DOHH2 (cell line): ENCODE results near the gene AMOT.

ENCODE experiments used
- H3F3A ChIP-seq: fragments of 200-600 bp; sonication (generic), shearing (Covaris generic); 2 replicates; pipeline ENCODE4 v1.6.0; 2016; ENCODE audit warnings: antibody characterized with exemption, mild to moderate bottlenecking; ENCODE audit not compliant: control insufficient read depth, insufficient read depth
- H3K27ac ChIP-seq: fragments of 200-600 bp; sonication (generic); 2 replicates; pipeline ENCODE4 v1.5.1; 2014; ENCODE audit warnings: low read depth, mild to moderate bottlenecking, low read length, moderate library complexity
- H3K27me3 ChIP-seq: fragments of 200-600 bp; sonication (generic); 2 replicates; pipeline ENCODE4 v1.6.1; 2014; ENCODE audit warnings: mild to moderate bottlenecking, low read length, mixed read lengths; ENCODE audit not compliant: control insufficient read depth
- H3K36me3 ChIP-seq: fragments of 200-600 bp; sonication (generic); 2 replicates; pipeline ENCODE4 v1.6.1; 2014; ENCODE audit warnings: mild to moderate bottlenecking, low read length, moderate library complexity, mixed read lengths; ENCODE audit not compliant: control insufficient read depth
- H3K4me1 ChIP-seq: fragments of 200-600 bp; sonication (generic); 2 replicates; pipeline ENCODE4 v1.6.1; 2014; ENCODE audit warnings: mild to moderate bottlenecking, low read length, mixed read lengths; ENCODE audit not compliant: control insufficient read depth
- H3K4me2 ChIP-seq: fragments of 200-600 bp; sonication (generic); 2 replicates; pipeline ENCODE4 v1.6.0; 2014; ENCODE audit warnings: mild to moderate bottlenecking, low read length, moderate library complexity
- H3K4me3 ChIP-seq: fragments of 200-600 bp; sonication (generic); 2 replicates; pipeline ENCODE4 v1.5.1; 2014; ENCODE audit warnings: mild to moderate bottlenecking, low read length, mixed read lengths
- H3K79me2 ChIP-seq: fragments of 200-600 bp; sonication (generic); 2 replicates; pipeline ENCODE4 v1.6.1; 2014; ENCODE audit warnings: mild to moderate bottlenecking, low read length, mixed read lengths; ENCODE audit not compliant: control insufficient read depth
- H3K9me2 ChIP-seq: fragments of 200-600 bp; sonication (generic); replicated peaks from 2 replicates; pipeline ENCODE4 v1.6.1; 2014; ENCODE audit warnings: mild to moderate bottlenecking, low read length, mixed read lengths; ENCODE audit not compliant: control insufficient read depth
- H3K9me3 ChIP-seq: fragments of 200-600 bp; sonication (generic); 2 replicates; pipeline ENCODE4 v1.6.1; 2014; ENCODE audit warnings: antibody characterized with exemption, low read length, mixed read lengths; ENCODE audit not compliant: control insufficient read depth, insufficient read depth
- H4K20me1 ChIP-seq: fragments of 200-600 bp; sonication (generic); 2 replicates; pipeline ENCODE4 v1.6.0; 2014; ENCODE audit warnings: low read depth, mild to moderate bottlenecking, antibody characterized with exemption, low read length, moderate library complexity; ENCODE audit not compliant: control insufficient read depth, insufficient read depth
- CTCF ChIP-seq: fragments of 200-600 bp; sonication (generic); IDR thresholded peaks from one replicate; pipeline ENCODE4 v1.5.1; 2014; ENCODE audit warnings: antibody characterized with exemption, mild to moderate bottlenecking, low read depth, low read length; ENCODE audit not compliant: poor library complexity, severe bottlenecking
- EZH2phosphoT487 ChIP-seq: fragments of 200-600 bp; sonication (generic); IDR thresholded peaks from 2 replicates; pipeline ENCODE4 v1.6.1; 2017; ENCODE audit warnings: borderline replicate concordance, mild to moderate bottlenecking, antibody characterized with exemption, low read length, moderate library complexity, mixed read lengths

AMOT gene

GRCh38 chrX:112827292-112827903 is 13.2 kb downstream of the AMOT start:
- no peak overlapping the region for H3K4me2 ChIP-seq
- H3K9me3 ChIP-seq, result no peaks in the 10 kb centered on the region
- H4K20me1 ChIP-seq, result no peaks in the 10 kb centered on the region
- H3K36me3 ChIP-seq, result no peaks in the 10 kb centered on the region
- no peaks in the 10 kb centered on the region for H3K4me1 ChIP-seq
- H3F3A ChIP-seq, result no peaks in the 10 kb centered on the region
- H3K4me3 ChIP-seq, result no peak overlapping the region
- TF ChIP-seq CTCF, result no peak
- TF ChIP-seq EZH2phosphoT487, result no peak
- H3K79me2 ChIP-seq, result no peaks in the 10 kb centered on the region
- no peaks in the 10 kb centered on the region for H3K9me2 ChIP-seq
- no peak overlapping the region for H3K27ac ChIP-seq
- no peaks in the 10 kb centered on the region for H3K27me3 ChIP-seq

GRCh38 chrX:112826023-112826422 is 14.6 kb downstream of the AMOT start:
- Histone ChIP-seq H3K4me1 (no peaks in the 10 kb centered on the region), H4K20me1 (no peaks in the 10 kb centered on the region), H3K4me3 (no peak overlapping the region), H3K9me2 (no peaks in the 10 kb centered on the region), H3K27me3 (no peaks in the 10 kb centered on the region), H3F3A (no peaks in the 10 kb centered on the region), H3K4me2 (no peak overlapping the region), H3K9me3 (no peaks in the 10 kb centered on the region), H3K79me2 (no peaks in the 10 kb centered on the region), H3K36me3 (no peaks in the 10 kb centered on the region), H3K27ac (no peak overlapping the region)
- TF ChIP-seq EZH2phosphoT487, result no peak
- no peak for TF ChIP-seq CTCF

- no peaks in the 10 kb centered on the region for H3K79me2 ChIP-seq
- no peak overlapping the region for H3K27ac ChIP-seq
- H3F3A ChIP-seq, result no peaks in the 10 kb centered on the region
- H3K9me3 ChIP-seq, result no peaks in the 10 kb centered on the region
- H3K36me3 ChIP-seq, result no peaks in the 10 kb centered on the region
- H3K4me2 ChIP-seq, result no peak overlapping the region
- no peaks in the 10 kb centered on the region for H3K27me3 ChIP-seq
- no peaks in the 10 kb centered on the region for H3K4me1 ChIP-seq
- no peaks in the 10 kb centered on the region for H4K20me1 ChIP-seq
- H3K4me3 ChIP-seq, result no peak overlapping the region
- TF ChIP-seq CTCF (no peak), EZH2phosphoT487 (no peak)
- H3K9me2 ChIP-seq, result no peaks in the 10 kb centered on the region
Measured at GRCh38 chrX:112822892-112823291, 17.7 kb downstream of the AMOT start.
